Esophagus (tissue), 2 donors: Measurements from ENCODE around the gene ADRA1B. TPM values are rescaled to one million over a fixed set of nuclear protein-coding genes. Genes with fewer than 3 reads are reported as not detected.
"Not testable (repeated sequence)": the region's sequence is repeated elsewhere in the genome, so short reads cannot be mapped to it uniquely, and the experiment has no call there.

Source experiments
- H3K27ac ChIP-seq, 2 donors: one replicate each; pipeline ENCODE4 v1.5.1; 2013; ENCODE audit warnings: low read depth in 2 of 2, mild to moderate bottlenecking in 2 of 2, inconsistent platforms in 1 of 2, low read length in 1 of 2, moderate library complexity in 1 of 2
- H3K27me3 ChIP-seq, 2 donors: one replicate each; pipeline ENCODE4 v1.6.1; 2013; ENCODE audit warnings: low read length in 2 of 2, control low read depth in 1 of 2, mild to moderate bottlenecking in 1 of 2; ENCODE audit not compliant: insufficient read depth in 2 of 2, control insufficient read depth in 1 of 2
- H3K36me3 ChIP-seq, 2 donors: one replicate each; pipeline ENCODE4 v1.6.1; 2013; ENCODE audit warnings: low read length in 1 of 2; ENCODE audit not compliant: control insufficient read depth in 2 of 2, insufficient read depth in 2 of 2
- H3K4me1 ChIP-seq, 2 donors: one replicate each; pipeline ENCODE4 v1.6.1; 2013; ENCODE audit warnings: low read length in 1 of 2; ENCODE audit not compliant: control insufficient read depth in 2 of 2, insufficient read depth in 2 of 2
- H3K4me3 ChIP-seq, 2 donors: one replicate each; pipeline ENCODE4 v1.5.1; 2013; ENCODE audit warnings: low read length in 2 of 2, mild to moderate bottlenecking in 2 of 2, low read depth in 1 of 2, moderate library complexity in 1 of 2
- H3K9me3 ChIP-seq, 2 donors: one replicate each; pipeline ENCODE4 v1.6.1; 2013; ENCODE audit warnings: mild to moderate bottlenecking in 2 of 2, low read depth in 1 of 2, low read length in 1 of 2, moderate library complexity in 1 of 2; ENCODE audit not compliant: control insufficient read depth in 2 of 2, insufficient read depth in 1 of 2
- WGBS, 2 donors: extraction: QIAGEN DNeasy Blood & Tissue Kit; methylation state at CpG; one replicate each; pipeline ENCODE4 v1.1.7; 2013; 5-methylcytosine and 5-hydroxymethylcytosine counted together
- polyA plus RNA-seq, 2 donors: library from polyadenylated mRNA; stranded (reverse); fragments of 200-250 nt; gene quantifications; one replicate each; pipeline ENCODE4 v1.2.3, GENCODE V29; 2013
- donor health status: healthy with polysubstance abuse.
- donor health status: Bipolar disorder and iron deficiency.

Gene ADRA1B
- polyA plus RNA-seq, 2 donors, result 0.04 to 0.08 TPM

GRCh38 chr5:159961176-159962160 is 45.2 kb downstream of the ADRA1B start:
- H3K4me1 ChIP-seq, result no peaks in the 10 kb centered on the region
- whole genome bisulfite sequencing, 2 donors, result 81 to 86% methylated on average over 8 of the region's 8 CpGs
- H3K27me3 ChIP-seq, result no peaks in the 10 kb centered on the region
- H3K27ac ChIP-seq, result no peak overlapping the region
- no peaks in the 10 kb centered on the region for H3K36me3 ChIP-seq
- no peak overlapping the region for H3K4me3 ChIP-seq
- no peaks in the 10 kb centered on the region for H3K9me3 ChIP-seq

GRCh38 chr5:159962214-159962613 is 45.9 kb downstream of the ADRA1B start:
- no peak overlapping the region for H3K4me3 ChIP-seq
- no peaks in the 10 kb centered on the region for H3K4me1 ChIP-seq
- no peaks in the 10 kb centered on the region for H3K9me3 ChIP-seq
- H3K36me3 ChIP-seq, result no peaks in the 10 kb centered on the region
- WGBS, 2 donors, result 86 to 87% methylated on average over 4 of the region's 4 CpGs
- H3K27ac ChIP-seq, result no peak overlapping the region
- no peaks in the 10 kb centered on the region for H3K27me3 ChIP-seq

GRCh38 chr5:159963935-159964334 is 47.7 kb downstream of the ADRA1B start:
- Histone ChIP-seq H3K4me1 (no peaks in the 10 kb centered on the region), H3K9me3 (no peaks in the 10 kb centered on the region), H3K27ac (no peak overlapping the region), H3K27me3 (no peaks in the 10 kb centered on the region), H3K4me3 (no peak overlapping the region), H3K36me3 (no peaks in the 10 kb centered on the region)
- WGBS, 2 donors, result 86% methylated on average over 6 of the region's 6 CpGs

- no peaks in the 10 kb centered on the region for H3K27me3 ChIP-seq
- H3K27ac ChIP-seq, result no peak overlapping the region
- no peaks in the 10 kb centered on the region for H3K36me3 ChIP-seq
- 33 to 42% methylated on average over 12 of the region's 12 CpGs for WGBS, 2 donors
- no peaks in the 10 kb centered on the region for H3K9me3 ChIP-seq
- no peak overlapping the region for H3K4me3 ChIP-seq
- H3K4me1 ChIP-seq, result no peaks in the 10 kb centered on the region
Observed at GRCh38 chr5:159965031-159965837, 49.0 kb downstream of the ADRA1B start.

GRCh38 chr5:159965838-159966128 is 49.5 kb downstream of the ADRA1B start:
- not testable (repeated sequence) for H3K27ac ChIP-seq, H3K4me1 ChIP-seq, H3K4me3 ChIP-seq, H3K9me3 ChIP-seq, H3K27me3 ChIP-seq, H3K36me3 ChIP-seq
- 67 to 71% methylated on average over 4 of the region's 4 CpGs for WGBS, 2 donors

- no peak overlapping the region for H3K27ac ChIP-seq
- H3K36me3 ChIP-seq, result no peaks in the 10 kb centered on the region
- H3K9me3 ChIP-seq, result no peaks in the 10 kb centered on the region
- peaks cover 0 to 3% of the 10 kb centered on the region in 2 donors for H3K4me1 ChIP-seq
- H3K4me3 ChIP-seq, result no peak overlapping the region
- peaks cover 0 to 9% of the 10 kb centered on the region in 2 donors for H3K27me3 ChIP-seq
Observed at GRCh38 chr5:159969966-159970365, 53.7 kb downstream of the ADRA1B start.

GRCh38 chr5:159971038-159971437 is 54.8 kb downstream of the ADRA1B start:
- H3K4me3 ChIP-seq, result no peak overlapping the region
- H3K36me3 ChIP-seq, result no peaks in the 10 kb centered on the region
- no peak overlapping the region for H3K27ac ChIP-seq
- H3K27me3 ChIP-seq, result peaks cover 0 to 9% of the 10 kb centered on the region in 2 donors
- H3K4me1 ChIP-seq, result peaks cover 0 to 3% of the 10 kb centered on the region in 2 donors
- H3K9me3 ChIP-seq, result no peaks in the 10 kb centered on the region
- 77 to 82% methylated on average over 4 of the region's 4 CpGs for WGBS, 2 donors

- Histone ChIP-seq H3K4me3 (peak overlapping the region in 1 of 2 donors; percentile 39), H3K27me3 (peaks cover 0 to 9% of the 10 kb centered on the region in 2 donors), H3K27ac (no peak overlapping the region), H3K9me3 (no peaks in the 10 kb centered on the region), H3K4me1 (peaks cover 0 to 3% of the 10 kb centered on the region in 2 donors), H3K36me3 (no peaks in the 10 kb centered on the region)
- 29 to 42% methylated on average over 11 of the region's 11 CpGs for WGBS, 2 donors
Observed at GRCh38 chr5:159971514-159971913, 55.2 kb downstream of the ADRA1B start.

GRCh38 chr5:159971931-159972461 is 55.7 kb downstream of the ADRA1B start:
- no peak overlapping the region for H3K27ac ChIP-seq
- WGBS, 2 donors, result 1 to 2% methylated on average over 62 to 76 of the region's 76 CpGs
- H3K9me3 ChIP-seq, result no peaks in the 10 kb centered on the region
- H3K27me3 ChIP-seq, result peaks cover 0 to 9% of the 10 kb centered on the region in 2 donors
- peak overlapping the region in 1 of 2 donors; percentile 39 for H3K4me3 ChIP-seq
- no peaks in the 10 kb centered on the region for H3K36me3 ChIP-seq
- H3K4me1 ChIP-seq, result peaks cover 0 to 3% of the 10 kb centered on the region in 2 donors
